ENCODE measurements around the gene ZNF276.

The ZNF276 gene

DNA sequence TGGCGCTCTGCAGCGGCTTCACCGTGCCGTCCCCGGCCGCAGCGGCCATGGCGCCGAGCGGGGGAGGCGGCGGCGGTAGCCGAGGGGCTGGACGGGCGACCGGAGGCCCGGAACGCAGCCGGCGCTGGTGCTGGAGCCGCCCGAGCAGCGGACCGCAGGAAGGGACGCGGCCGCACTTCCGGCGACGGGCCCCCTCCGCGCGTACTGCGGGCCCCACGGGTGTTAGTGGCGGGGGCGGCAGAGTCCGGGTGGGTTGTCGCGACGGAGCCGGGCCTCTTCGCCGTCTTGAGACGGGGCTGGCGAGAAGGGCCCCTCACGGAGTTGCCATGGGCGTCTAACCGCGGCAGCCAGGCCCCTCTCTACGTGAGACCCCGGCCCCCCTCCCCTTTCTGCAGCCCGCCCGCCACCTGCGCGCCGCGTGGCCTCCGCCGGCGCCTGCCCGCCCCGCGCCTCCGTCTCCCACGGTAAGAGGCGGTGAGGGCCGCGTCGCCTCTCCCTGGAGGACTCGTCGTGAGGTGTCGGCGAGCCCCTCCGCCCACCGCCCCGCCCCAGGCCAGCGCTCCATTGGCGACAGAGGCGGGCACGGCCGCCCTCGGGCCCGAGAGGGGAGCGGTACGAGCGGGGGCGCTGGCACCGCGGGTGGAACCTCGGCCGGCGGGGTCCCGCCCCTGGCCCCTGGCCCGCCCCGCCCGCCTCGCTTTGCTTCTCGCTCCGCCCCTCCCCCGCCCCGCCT lies at the start of gene ZNF276, which contains the start of gene VPS9D1:
Gene ZNF276, plus strand, starts transcription at position 725 of the 733 bp plus-strand sequence. CDS start 104 bp downstream, outside the sequence.
Gene VPS9D1, minus strand, starts transcription at position 86 of the 733 bp plus-strand sequence. Its CDS starts 37 bp downstream, at position 49.
- TF ChIP-seq YY1 (IDR thresholded peaks at IDR 0.05; ENCODE audit: low read depth) (peak; percentile 85), EP300 (IDR thresholded peaks at IDR 0.05; ENCODE audit: borderline replicate concordance) (peak; percentile 33; the same call in 1 of the 2 replicates), REST (IDR thresholded peaks at IDR 0.05; ENCODE audit: low read depth) (no peak; the same call in 1 of the 2 replicates), CREB1 (IDR thresholded peaks at IDR 0.05; ENCODE audit: low read depth) (peak; percentile 43; the same call in 1 of the 2 replicates), RAD21 (IDR thresholded peaks at IDR 0.05; ENCODE audit: low read depth) (no peak), TAF1 (IDR thresholded peaks at IDR 0.05; ENCODE audit: low read depth) (peak; percentile 85), ZBTB7A (IDR thresholded peaks at IDR 0.05; ENCODE audit: low read depth) (peak; percentile 81), USF1 (IDR thresholded peaks at IDR 0.05) (peak; percentile 55), TEAD4 (IDR thresholded peaks at IDR 0.05) (peak; percentile 28; the same call in 1 of the 2 replicates), EGR1 (IDR thresholded peaks at IDR 0.05) (peak; percentile 43), MAX (IDR thresholded peaks at IDR 0.05) (peak; percentile 65), NFIC (IDR thresholded peaks at IDR 0.05) (no peak)

DNA sequence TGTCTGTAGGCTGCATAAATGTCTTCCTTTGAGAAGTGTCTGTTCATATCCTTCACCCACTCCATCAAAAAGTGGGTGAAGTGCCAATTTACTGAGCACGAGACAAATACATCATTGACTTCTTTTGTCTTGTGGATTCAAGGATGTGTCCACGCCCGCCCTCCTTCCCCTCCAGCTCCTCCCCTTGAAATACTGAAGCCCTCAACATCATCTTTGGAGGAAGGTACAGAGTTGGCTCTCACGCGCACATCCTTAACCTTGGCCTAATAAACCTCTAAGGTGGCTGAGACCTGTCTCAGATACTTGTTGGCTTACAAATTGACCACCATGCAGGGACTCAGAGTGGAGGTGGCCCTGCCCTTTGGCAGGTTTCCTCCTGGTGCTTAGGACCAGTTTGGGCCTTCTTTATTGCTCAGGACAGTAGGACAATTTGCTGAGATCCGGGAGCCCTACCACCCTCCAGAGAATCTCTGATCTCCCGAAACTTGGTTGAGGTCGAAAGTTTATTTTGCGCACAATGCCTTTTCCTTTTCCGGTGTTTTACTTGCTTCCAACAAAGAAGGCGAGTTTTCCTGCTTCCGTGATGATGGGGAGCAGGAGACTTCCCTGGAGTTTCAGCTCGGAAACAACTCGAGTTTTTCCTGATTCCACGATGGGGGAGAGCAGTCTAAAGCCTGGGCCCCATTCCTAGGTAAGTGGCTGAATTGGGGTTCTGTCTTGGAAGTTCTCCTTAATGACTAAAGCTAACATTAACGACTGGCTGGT lies 49.0 kb upstream of the ZNF276 start:
- TF ChIP-seq FOXM1 (IDR thresholded peaks at IDR 0.05; ENCODE audit: borderline replicate concordance, low read depth), result no peak
- TF ChIP-seq TEAD4 (IDR thresholded peaks at IDR 0.05), result no peak
- no peak for TF ChIP-seq CEBPB (IDR thresholded peaks at IDR 0.05)
- no peak for TF ChIP-seq CREB1 (IDR thresholded peaks at IDR 0.05; ENCODE audit: low read depth)

DNA sequence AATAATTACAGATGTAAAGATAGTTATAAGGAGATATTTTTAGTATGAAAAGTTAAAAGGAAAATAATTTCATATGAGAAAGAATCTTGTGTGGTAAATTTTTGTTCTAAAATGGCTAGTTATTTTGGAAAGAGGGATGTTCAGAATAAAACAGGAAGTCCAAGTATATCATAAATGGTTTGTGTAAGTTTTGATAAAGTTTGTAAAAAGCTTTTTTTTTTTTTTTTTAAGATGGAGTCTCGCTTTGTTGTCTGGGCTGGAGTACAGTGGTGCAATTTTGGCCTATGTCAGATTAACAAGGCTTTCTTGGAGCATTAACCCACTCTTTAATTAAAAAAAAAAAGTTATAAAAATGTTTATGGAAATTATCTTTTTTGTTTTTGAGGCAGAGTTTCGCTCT lies 43.1 kb upstream of the ZNF276 start:
- TF ChIP-seq CEBPB (IDR thresholded peaks at IDR 0.05), result no peak
- no peak for TF ChIP-seq REST (IDR thresholded peaks at IDR 0.05; ENCODE audit: low read depth)
- no peak for TF ChIP-seq ZBTB7A (IDR thresholded peaks at IDR 0.05; ENCODE audit: low read depth)
- TF ChIP-seq MAX (IDR thresholded peaks at IDR 0.05), result no peak
- TF ChIP-seq USF1 (IDR thresholded peaks at IDR 0.05), result no peak
- no peak for TF ChIP-seq CREB1 (IDR thresholded peaks at IDR 0.05; ENCODE audit: low read depth)
- no peak for TF ChIP-seq EGR1 (IDR thresholded peaks at IDR 0.05)
- no peak for TF ChIP-seq FOXM1 (IDR thresholded peaks at IDR 0.05; ENCODE audit: borderline replicate concordance, low read depth)
- no peak for TF ChIP-seq NFIC (IDR thresholded peaks at IDR 0.05)
- TF ChIP-seq TCF12 (IDR thresholded peaks at IDR 0.05; ENCODE audit: low read depth), result no peak

DNA sequence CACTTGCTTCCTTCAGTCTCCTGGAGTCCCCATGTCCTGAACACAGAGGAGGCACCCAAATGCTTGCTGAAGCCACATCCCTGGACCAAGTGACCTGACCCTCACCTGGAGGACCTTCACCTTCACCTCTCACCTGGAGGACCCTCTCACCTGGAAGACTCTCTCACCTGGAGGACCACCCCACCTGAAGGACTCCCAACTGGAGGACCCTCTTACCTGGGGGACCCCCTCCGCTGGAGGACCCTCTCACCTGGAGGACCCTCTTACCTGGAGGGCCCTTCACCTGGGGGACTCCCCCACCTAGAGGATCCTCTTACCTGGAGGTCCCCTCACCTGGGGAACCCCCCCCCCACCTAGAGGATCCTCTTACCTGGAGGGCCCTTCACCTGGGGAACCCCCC lies 35.4 kb upstream of the ZNF276 start:
- TF ChIP-seq RAD21 (IDR thresholded peaks at IDR 0.05; ENCODE audit: low read depth) (no peak), REST (IDR thresholded peaks at IDR 0.05; ENCODE audit: low read depth) (no peak), ZBTB7A (IDR thresholded peaks at IDR 0.05; ENCODE audit: low read depth) (no peak), CEBPB (IDR thresholded peaks at IDR 0.05) (no peak), YY1 (IDR thresholded peaks at IDR 0.05; ENCODE audit: low read depth) (no peak), CREB1 (IDR thresholded peaks at IDR 0.05; ENCODE audit: low read depth) (no peak), MAX (IDR thresholded peaks at IDR 0.05) (no peak), TAF1 (IDR thresholded peaks at IDR 0.05; ENCODE audit: low read depth) (no peak)
